Raji (cell line): ENCODE data around the gene CTCF.

ENCODE experiments used
- POLR2A ChIP-seq: IDR thresholded peaks from 2 replicates; pipeline ENCODE4 v1.6.1; 2011; ENCODE audit warnings: low read depth, low read length, control low read depth; ENCODE audit not compliant: insufficient read depth

The CTCF gene

DNA sequence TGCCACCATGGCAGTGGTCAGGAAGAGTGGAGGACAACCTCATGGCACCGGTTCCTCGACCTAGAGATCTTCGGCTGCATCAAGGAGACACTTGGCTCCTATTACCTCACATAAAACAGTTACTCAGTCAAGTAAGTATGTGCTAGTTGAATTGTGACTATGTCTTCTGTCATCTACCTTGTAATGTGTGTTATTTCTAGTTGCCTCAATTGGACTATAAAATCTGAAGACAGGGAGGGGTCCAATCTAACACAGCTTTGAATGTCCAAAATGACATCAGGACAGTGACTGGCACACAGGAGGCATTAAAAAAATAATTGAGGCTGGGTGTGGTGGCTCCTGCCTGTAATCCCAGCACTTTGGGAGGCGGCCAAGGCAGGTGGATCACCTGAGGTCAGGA is 121.4 kb downstream of the CTCF start:
- no peak for TF ChIP-seq POLR2A

DNA sequence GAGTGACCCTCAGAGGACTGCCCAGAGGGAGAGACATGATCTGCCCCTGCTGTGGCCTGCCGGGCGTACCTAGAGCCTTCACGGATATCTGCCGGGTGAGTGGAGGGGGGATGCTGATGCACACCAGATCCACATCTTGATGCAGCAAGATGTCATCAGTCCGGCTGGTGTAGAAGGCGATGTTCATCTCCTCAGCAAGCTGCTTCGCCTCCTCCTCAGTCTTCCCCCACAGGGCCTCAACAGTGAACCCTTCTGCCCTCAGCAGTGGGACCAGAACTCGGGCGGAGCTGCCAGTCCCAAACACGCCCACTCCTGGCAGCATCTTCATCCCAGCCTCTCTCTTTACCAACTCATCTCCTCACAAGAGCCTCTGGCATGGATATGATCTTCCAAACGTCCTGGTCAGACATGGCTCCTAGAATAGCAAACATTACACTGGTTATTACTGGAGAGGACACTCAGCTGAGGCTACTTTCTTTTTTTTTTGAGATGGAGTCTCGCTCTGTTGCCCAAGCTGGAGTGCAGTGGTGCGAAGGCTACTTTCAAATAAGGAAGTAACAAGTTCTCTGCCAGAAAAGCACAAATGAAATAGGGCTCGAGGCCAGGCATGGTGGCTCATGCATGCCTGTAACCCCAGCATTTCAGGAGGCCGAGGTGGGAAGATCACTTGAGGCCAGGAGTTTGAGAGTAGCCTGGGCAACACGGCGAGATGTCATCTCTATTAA is 123.2 kb downstream of the CTCF start:
- no peak for TF ChIP-seq POLR2A
